GM12801 (cell line): ENCODE measurements around the gene SLCO2B1.

Experiments used
- CTCF ChIP-seq: IDR thresholded peaks from one replicate; pipeline ENCODE4 v1.5.1; 2011; ENCODE audit warnings: control low read depth; ENCODE audit not compliant: insufficient read length; ENCODE audit errors: extremely low read depth

The SLCO2B1 gene

GRCh38 chr11:75184757-75185425 lies 34.0 kb downstream of the SLCO2B1 start:
- TF ChIP-seq CTCF: no peak

- no peak for TF ChIP-seq CTCF
These were observed 35.0 kb downstream of the SLCO2B1 start for GRCh38 chr11:75185866-75186265.

GRCh38 chr11:75186999-75187398 lies 36.1 kb downstream of the SLCO2B1 start:
- no peak for TF ChIP-seq CTCF

GRCh38 chr11:75188671-75189070 lies 37.8 kb downstream of the SLCO2B1 start:
- no peak for TF ChIP-seq CTCF

GRCh38 chr11:75189108-75189507 lies 38.2 kb downstream of the SLCO2B1 start:
- no peak for TF ChIP-seq CTCF

GRCh38 chr11:75189911-75190310 lies 39.0 kb downstream of the SLCO2B1 start:
- no peak for TF ChIP-seq CTCF

GRCh38 chr11:75190652-75191329 lies 39.9 kb downstream of the SLCO2B1 start:
- TF ChIP-seq CTCF: no peak
